Natural killer cell treated with Interleukin-12 subunit alpha and Interleukin-12 subunit beta and Interleukin-15 and Interleukin-18, amount 100 ng/mL, for 72 hours (primary cell): ENCODE results near the gene STAT3. TPM values are rescaled to one million over a fixed set of nuclear protein-coding genes. Genes with fewer than 3 reads are reported as not detected.

Experiments
- ATAC-seq, 2 donors: fragments of 150-1000 bp; cut with Tn5 transposase in 1 of 2; sonication (Bioruptor Pico), chemical (Tn5 transposase) in 1 of 2; 2 replicates each; pipeline ENCODE4 v1.10.0; 2021
- DNase-seq: peaks from one replicate; pipeline ENCODE4 v3.0.0; 2022; ENCODE audit warnings: low spot score
- H3K27ac Mint-ChIP-seq, 2 donors: 1 replicate in 1 of 2; 2 replicates in 1 of 2; pipeline ENCODE4 v1.8.0; 2022; ENCODE audit warnings: mixed read lengths in 2 of 2, mild to moderate bottlenecking in 1 of 2, moderate library complexity in 1 of 2
- H3K27me3 Mint-ChIP-seq, 2 donors: 1 replicate in 1 of 2; 2 replicates in 1 of 2; pipeline ENCODE4 v1.8.0; 2022; ENCODE audit warnings: mixed read lengths in 2 of 2
- H3K36me3 Mint-ChIP-seq: one replicate; pipeline ENCODE4 v1.8.0; 2022; ENCODE audit warnings: mixed read lengths
- H3K4me1 Mint-ChIP-seq, 2 donors: 1 replicate in 1 of 2; 2 replicates in 1 of 2; pipeline ENCODE4 v1.8.0; 2022; ENCODE audit warnings: low read depth in 2 of 2, mixed read lengths in 2 of 2, mild to moderate bottlenecking in 1 of 2
- H3K4me3 Mint-ChIP-seq: one replicate; pipeline ENCODE4 v1.8.0; 2022; ENCODE audit warnings: mixed read lengths
- H3K9me3 Mint-ChIP-seq: 2 replicates; pipeline ENCODE4 v1.8.0; 2022; ENCODE audit warnings: mixed read lengths
- total RNA-seq, 2 donors: library from RNA; stranded (reverse); gene quantifications; one replicate each; pipeline ENCODE4 v1.2.3, GENCODE V29; 2022

The STAT3 gene
- total RNA-seq, 2 donors from 2014 or later: 171 to 344 TPM

DNA sequence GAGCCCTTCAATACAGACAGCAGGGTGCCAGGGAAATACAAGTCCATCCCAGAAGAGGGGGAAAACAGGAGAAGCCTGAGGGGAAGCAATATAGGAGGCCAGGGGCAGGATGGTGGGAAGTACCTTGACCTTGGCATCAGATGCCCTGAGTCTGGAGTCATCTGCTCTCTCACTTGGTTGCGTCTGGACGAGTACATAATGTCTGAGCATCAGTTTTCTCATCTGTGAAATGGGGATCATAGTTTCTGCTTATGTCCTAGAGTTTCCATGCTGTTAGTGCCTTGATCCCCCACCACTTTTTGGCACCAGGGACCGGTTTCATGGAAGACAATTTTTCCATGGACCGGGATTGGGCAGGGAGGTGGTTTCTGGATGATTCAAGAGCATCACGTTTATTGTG is 97.7 kb downstream of the STAT3 start:
- Mint-ChIP-seq H3K27ac (peak overlapping the region; percentile 73 to 96), H3K4me1 (peaks cover 54 to 68% of the 10 kb centered on the region in 2 donors), H3K4me3 (peak overlapping the region; percentile 93), H3K9me3 (no peaks in the 10 kb centered on the region), H3K27me3 (no peaks in the 10 kb centered on the region), H3K36me3 (peaks cover 26% of the 10 kb centered on the region)
- no peak for ATAC-seq
- no peak for DNase-seq

DNA sequence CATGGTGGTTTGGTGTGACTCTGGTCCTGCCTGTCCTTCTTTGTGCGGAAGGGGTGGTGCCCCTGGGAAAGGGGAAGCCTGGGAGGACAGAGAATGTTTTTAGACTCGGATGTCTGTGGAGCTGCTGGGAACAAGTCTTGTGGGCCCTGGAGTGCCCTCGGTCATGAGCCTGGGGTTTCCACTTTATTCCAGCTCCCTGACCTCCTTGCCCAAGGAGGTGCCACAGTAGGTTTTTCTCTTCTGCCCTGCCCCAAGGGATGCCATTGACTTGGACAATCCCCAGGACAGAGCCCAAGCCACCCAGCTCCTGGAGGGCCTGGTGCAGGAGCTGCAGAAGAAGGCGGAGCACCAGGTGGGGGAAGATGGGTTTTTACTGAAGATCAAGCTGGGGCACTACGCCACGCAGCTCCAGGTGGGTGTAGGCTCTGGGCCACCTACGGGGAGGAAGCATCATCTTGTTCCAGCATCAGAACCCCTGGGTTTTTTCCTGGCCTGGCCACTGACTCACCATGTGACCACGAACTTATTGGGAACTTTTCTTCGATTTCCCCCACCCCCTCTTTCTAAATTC is 98.5 kb downstream of the STAT3 start:
- Mint-ChIP-seq H3K27ac (peak overlapping the region; percentile 73 to 96), H3K36me3 (peaks cover 21% of the 10 kb centered on the region), H3K4me1 (peaks cover 48 to 60% of the 10 kb centered on the region in 2 donors), H3K4me3 (peak overlapping the region; percentile 93), H3K27me3 (no peaks in the 10 kb centered on the region), H3K9me3 (no peaks in the 10 kb centered on the region)
- DNase-seq: peak; percentile 84
- peak in 1 of 2 donors; percentile 25 for ATAC-seq

DNA sequence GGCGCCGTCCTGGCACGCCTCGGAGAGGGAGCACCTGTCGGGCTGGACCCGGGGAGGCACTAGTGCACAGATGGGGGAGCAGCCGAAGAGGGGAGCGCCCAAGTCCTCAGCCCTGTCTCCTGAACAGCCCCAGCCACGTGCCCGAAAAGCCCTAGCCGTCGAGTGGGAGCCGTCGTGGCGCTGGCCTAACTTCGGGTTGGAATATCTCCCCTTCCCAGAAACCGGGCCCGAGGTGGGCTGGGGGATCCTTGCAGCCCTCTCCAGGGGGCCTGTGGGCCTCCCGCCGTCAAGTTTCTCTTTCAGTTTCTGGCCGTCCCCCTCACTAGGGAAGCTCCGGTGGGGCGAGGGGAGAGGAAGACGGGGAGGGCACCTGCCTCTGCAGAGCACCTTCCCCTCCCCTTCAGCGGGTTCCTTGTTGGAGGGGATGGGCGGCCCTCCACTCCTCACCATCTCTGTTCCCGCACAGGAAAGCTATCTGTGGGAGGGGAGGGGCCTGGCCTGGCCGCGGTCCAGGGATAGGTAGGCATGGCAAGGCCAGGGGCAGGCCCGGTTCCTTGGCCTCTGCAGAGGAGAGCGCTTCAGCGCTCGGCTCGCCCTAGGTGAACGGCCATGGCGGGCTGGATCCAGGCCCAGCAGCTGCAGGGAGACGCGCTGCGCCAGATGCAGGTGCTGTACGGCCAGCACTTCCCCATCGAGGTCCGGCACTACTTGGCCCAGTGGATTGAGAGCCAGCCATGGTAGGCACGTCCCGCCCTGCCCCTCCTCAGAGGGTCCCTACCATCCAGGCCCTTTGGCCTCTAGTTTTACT is 99.2 kb downstream of the STAT3 start:
- H3K36me3 Mint-ChIP-seq: peaks cover 21% of the 10 kb centered on the region
- peaks cover 48 to 57% of the 10 kb centered on the region in 2 donors for H3K4me1 Mint-ChIP-seq
- peak overlapping the region; percentile 73 to 96 for H3K27ac Mint-ChIP-seq
- DNase-seq (peak; percentile 82), ATAC-seq (peak; percentile 60 to 63)
- H3K27me3 Mint-ChIP-seq: no peaks in the 10 kb centered on the region
- H3K9me3 Mint-ChIP-seq: no peaks in the 10 kb centered on the region
- H3K4me3 Mint-ChIP-seq: peak overlapping the region; percentile 93

DNA sequence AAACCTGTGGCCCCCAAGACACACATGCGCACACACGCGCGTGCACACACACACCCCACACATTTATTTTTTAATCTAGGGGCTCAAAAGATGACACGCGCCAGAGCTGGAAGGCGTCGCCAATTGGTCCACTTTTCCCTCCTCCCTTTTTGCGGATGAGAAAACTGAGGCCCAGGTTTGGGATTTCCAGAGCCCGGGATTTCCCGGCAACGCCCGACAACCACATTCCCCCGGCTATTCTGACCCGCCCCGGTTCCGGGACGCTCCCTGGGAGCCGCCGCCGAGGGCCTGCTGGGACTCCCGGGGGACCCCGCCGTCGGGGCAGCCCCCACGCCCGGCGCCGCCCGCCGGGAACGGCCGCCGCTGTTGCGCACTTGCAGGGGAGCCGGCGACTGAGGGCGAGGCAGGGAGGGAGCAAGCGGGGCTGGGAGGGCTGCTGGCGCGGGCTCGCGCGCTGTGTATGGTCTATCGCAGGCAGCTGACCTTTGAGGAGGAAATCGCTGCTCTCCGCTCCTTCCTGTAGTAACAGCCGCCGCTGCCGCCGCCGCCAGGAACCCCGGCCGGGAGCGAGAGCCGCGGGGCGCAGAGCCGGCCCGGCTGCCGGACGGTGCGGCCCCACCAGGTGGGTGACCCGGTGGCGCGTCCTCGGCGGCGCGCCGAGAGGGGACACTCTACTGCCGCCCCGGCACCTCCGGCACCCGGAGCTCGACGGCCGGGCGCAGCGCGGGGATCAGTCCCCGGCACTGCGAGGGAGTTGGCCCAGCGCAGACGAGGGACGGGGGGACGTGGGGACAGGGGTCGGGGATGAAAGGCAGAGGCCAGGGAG is 100.1 kb downstream of the STAT3 start, which contains the start of gene STAT5A:
Gene STAT5A, plus strand, starts transcription at position 522 of the 826 bp plus-strand sequence. CDS start 914 bp downstream, outside the sequence.
- Mint-ChIP-seq H3K4me1 (peaks cover 43 to 52% of the 10 kb centered on the region in 2 donors), H3K9me3 (no peaks in the 10 kb centered on the region), H3K4me3 (peak within 1 kb of the TSS; percentile 93), H3K27me3 (no peaks in the 10 kb centered on the region), H3K36me3 (peaks cover 16% of the 10 kb centered on the region), H3K27ac (peak within 1 kb of the TSS; percentile 98 to 100)
- ATAC-seq (peak; percentile 88 to 89), DNase-seq (peak; percentile 92)

DNA sequence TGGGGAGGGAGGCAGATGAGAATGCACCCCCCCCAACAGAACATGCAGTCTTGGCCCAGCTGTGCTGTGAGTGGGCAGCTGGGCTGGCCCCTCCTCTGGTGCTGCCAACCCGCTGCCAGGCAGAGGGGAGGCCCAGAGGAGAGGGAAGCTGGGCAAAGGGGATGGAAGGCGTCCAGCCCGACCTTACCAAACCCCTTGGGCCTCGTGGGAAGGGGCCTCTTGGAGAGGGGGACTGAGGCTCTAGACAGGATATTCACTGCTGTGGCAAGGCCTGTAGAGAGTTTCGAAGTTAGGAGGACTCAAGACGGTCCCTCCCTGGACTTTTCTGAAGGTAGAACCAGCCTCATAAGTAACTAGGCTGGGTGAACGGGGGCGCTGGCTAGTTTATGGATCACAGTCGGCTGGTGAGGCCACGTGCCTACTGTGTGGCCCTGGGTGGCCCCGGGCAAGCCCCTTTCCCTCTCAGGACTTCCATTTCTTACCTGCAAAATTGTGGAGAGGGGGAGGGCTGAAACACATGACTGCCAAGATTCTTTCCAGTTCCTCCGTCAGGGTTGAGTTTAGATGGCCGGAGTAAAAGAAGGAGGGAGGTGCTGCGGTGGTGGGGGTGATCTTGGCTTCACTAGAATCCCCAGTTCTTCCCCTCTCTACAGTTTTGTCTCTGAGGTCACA is 100.8 kb downstream of the STAT3 start:
- Mint-ChIP-seq H3K4me1 (peaks cover 48 to 53% of the 10 kb centered on the region in 2 donors), H3K9me3 (no peaks in the 10 kb centered on the region), H3K27ac (peak overlapping the region; percentile 98 to 100), H3K27me3 (no peaks in the 10 kb centered on the region), H3K4me3 (peak overlapping the region; percentile 93), H3K36me3 (peaks cover 16% of the 10 kb centered on the region)
- ATAC-seq: peak; percentile 49 to 71
- peak; percentile 76 for DNase-seq

DNA sequence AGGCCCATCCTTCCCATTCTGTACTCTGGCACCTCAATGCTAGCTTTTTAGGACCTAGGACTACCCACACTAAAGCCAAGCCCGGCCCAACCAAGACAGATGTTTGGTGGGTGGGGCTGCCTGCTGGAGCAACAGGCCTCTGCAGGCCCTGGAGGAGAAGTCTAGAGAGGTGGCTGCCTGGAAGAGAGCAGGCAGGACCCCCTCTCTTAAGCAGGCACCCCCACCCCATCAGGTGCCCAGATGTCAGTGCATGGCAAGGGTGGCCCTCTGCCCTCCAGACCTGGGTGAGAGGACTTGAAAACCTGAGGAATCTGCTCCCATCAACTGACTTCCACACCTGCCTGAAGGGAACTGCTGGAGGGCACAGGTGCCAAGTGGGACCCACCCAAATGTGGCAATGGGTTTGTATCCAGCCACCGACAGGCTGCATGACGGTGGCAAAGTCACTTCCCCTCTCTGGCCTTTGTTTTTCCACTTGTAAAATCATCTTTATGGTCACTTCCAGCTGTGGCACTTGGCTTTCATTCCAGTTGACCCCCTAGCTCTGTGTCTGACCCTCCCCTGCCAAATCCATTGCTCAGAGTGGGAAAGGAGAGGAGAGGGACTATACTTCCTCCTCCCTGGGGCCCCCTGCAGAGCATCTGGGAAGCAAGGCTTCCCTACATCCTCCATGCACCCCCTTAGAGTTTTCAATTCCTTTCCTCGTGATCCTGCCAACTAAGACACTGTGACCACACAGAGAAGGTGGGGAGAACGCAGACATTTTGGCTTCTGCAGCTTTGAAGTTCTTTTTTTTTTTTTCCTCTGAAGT is 101.6 kb downstream of the STAT3 start:
- Mint-ChIP-seq H3K9me3 (no peaks in the 10 kb centered on the region), H3K36me3 (peaks cover 15% of the 10 kb centered on the region), H3K4me1 (peaks cover 45 to 46% of the 10 kb centered on the region in 2 donors), H3K27me3 (no peaks in the 10 kb centered on the region), H3K27ac (peak overlapping the region; percentile 98 to 100), H3K4me3 (peak overlapping the region; percentile 93)
- DNase-seq: no peak
- ATAC-seq: no peak

DNA sequence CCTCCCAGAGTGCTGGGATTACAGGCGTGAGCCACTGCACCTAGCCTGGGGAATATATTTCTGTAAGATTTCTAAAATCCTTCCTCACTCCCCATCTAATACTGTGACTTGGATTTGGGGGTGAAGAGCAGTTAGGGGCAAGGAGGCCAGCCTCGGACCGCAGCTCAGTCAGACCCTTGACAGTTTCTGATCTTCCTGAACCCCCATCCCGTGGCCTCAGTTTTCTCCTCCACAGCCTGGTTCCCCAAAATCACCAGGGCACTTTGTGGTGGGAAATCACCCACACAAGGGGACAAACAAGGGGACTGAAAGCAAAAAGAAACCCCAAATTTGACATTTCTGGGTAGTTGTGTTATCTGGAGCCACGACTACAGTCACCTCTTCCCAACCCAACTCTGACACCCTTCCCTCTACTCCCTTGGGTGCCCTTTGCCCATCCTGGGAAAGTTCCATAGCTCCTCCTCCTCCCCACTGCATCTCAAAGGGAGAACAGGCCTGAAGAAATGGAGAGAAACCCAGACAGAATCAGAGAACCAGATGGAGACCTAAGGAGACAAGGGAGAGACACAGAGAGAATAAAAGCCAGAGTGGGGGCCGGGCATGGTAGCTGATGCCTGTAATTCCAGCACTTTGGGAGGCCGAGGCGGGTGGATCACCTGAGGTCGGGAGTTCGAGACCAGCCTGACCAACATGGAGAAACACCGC is 102.7 kb downstream of the STAT3 start:
- Mint-ChIP-seq H3K36me3 (peaks cover 6% of the 10 kb centered on the region), H3K27me3 (no peaks in the 10 kb centered on the region), H3K4me1 (peaks cover 35 to 37% of the 10 kb centered on the region in 2 donors), H3K27ac (peak overlapping the region; percentile 98 to 100), H3K9me3 (no peaks in the 10 kb centered on the region), H3K4me3 (peak overlapping the region; percentile 93)
- no peak for DNase-seq
- ATAC-seq: no peak

DNA sequence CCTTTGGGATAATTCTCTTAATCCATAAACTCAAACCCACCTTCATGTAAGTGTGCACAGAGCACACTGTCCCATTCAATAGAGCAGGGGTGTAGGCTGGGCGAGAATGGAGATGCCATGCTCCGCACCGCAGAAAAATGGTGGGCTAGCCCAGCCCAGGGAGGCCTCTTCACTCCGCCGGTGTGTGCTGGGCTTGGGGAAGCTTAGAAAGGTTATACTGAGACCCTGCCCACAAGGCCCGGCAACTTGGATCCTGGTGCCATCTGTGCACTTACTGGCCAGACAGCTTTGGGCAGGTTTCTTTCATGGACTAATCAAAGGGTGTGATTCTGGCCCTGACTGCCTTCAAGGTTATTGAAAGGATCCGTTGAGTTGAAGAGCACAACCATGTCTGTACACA is 103.7 kb downstream of the STAT3 start:
- Mint-ChIP-seq H3K36me3 (no peaks in the 10 kb centered on the region), H3K4me3 (no peak overlapping the region)

DNA sequence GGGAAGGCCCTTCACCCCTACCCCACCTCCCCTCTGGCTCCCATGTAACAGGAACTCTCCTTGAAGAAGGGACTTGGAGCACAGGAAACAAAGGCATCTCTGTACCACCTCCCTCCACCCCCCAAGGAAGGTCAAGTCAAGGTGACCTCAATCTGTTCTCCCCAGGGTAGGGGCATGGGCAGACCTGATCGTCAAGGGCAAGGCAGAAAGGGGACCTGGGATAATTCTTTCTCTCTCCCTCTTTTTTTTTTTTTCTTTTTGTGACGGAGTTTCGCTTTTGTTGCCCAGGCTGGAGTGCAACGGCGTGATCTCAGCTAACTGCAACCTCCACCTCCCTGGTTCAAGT is 104.2 kb downstream of the STAT3 start:
- no peaks in the 10 kb centered on the region for H3K27me3 Mint-ChIP-seq
- ATAC-seq: no peak
- H3K4me3 Mint-ChIP-seq: no peak overlapping the region
- no peak overlapping the region for H3K27ac Mint-ChIP-seq
- no peaks in the 10 kb centered on the region for H3K9me3 Mint-ChIP-seq
- DNase-seq: no peak
- peaks cover 22 to 26% of the 10 kb centered on the region in 2 donors for H3K4me1 Mint-ChIP-seq
- H3K36me3 Mint-ChIP-seq: no peaks in the 10 kb centered on the region

More for the DNA sequence above, 103.7 kb downstream of the STAT3 start:
- Mint-ChIP-seq H3K27ac (no peak overlapping the region), H3K27me3 (no peaks in the 10 kb centered on the region), H3K4me1 (peaks cover 25 to 29% of the 10 kb centered on the region in 2 donors), H3K9me3 (no peaks in the 10 kb centered on the region)
- ATAC-seq: no peak
- no peak for DNase-seq

DNA sequence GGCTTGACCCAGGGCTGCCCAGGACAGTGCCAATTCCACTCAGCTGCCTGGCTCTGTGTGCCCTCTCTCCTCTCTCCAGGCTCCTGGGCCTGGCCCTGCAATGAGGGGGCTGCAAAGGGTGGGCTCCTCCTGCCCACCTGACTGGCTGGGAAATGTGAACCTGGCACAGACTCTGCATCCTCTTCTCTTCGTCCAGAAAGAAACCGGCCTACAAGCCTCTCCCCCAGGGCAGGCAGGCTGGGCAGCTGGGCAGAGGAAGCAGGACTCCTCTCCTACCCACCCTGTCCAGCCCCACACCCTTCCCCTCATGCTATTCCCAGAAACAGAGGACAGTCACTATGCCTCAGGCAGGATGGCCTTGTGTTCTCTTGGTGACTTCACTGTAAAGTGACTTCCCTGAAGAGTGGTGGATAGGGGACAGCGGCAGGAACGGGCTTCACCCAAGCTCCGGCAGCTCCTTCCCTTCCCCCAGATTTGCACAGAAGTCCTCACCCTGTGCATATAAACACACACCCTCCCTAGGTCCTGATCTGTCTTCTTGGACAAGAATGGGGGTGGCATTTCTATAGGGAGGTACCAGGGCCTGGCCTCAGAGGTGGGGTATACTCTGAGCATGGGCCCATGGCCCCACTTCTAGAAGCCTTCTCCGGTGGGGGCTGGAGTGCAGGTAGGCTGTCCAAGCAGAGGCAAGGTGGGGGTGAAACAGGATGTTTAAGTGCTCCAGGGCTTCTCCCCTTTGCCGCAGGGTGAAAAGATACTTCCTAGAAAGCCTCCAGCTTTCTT is 104.8 kb downstream of the STAT3 start:
- Mint-ChIP-seq H3K4me3 (no peak overlapping the region), H3K4me1 (peaks cover 22 to 24% of the 10 kb centered on the region in 2 donors), H3K27ac (peak overlapping the region in 1 of 2 donors; percentile 84), H3K36me3 (no peaks in the 10 kb centered on the region), H3K9me3 (no peaks in the 10 kb centered on the region), H3K27me3 (no peaks in the 10 kb centered on the region)
- ATAC-seq: no peak
- DNase-seq: no peak

DNA sequence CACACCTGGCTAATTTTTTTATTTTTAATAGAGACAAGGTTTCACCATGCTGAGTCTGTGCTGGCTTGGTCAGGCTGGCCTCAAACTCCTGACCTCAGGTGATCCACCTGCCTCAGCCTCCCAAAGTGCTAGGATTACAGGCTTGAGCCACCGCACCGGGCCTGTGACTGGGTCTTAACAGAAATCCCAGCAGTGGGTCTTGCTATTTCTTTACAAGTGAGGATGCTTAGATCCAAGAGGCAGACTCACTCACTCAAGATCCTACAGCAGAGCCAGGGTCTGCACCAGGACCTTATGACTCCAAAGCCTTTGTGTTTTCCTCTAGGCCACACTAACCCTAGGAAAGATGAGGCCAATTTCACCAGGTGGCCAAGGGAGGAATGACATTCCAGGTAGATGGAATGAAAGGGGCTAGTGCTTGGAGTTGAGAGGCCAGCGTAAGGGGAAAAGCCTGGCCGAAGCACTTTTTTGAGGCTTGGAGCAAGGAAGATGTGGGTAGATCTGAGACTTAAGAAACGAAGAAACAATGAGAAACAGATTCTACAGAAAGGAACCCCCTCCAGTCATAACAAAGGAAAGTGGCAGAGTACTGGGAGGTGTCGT is 105.7 kb downstream of the STAT3 start:
- peak overlapping the region in 1 of 2 donors; percentile 84 for H3K27ac Mint-ChIP-seq
- H3K36me3 Mint-ChIP-seq: no peaks in the 10 kb centered on the region
- H3K9me3 Mint-ChIP-seq: no peaks in the 10 kb centered on the region
- no peak overlapping the region for H3K4me3 Mint-ChIP-seq
- H3K4me1 Mint-ChIP-seq: peaks cover 24 to 26% of the 10 kb centered on the region in 2 donors
- DNase-seq: no peak
- no peaks in the 10 kb centered on the region for H3K27me3 Mint-ChIP-seq
- ATAC-seq: no peak
